Activated naive CD4-positive, alpha-beta T cell treated with anti-CD3 and anti-CD28 coated beads, Interleukin-2, amount 10 ng/mL, durations not matched to agents 7 days and 5 days (primary cell): ENCODE results near the gene CRYM.
A peak's percentile ranks its signal among the peaks of the same experiment; 100 is the strongest.
"Not testable (repeated sequence)": the region's sequence is repeated elsewhere in the genome, so short reads cannot be mapped to it uniquely, and the experiment has no call there.

Experiments used
- CTCF ChIA-PET: fragments of 350-600 bp; sonication (Branson Sonifier 250); formaldehyde crosslinking; loops from one replicate; lab custom pipeline; 2021; ENCODE audit warnings: antibody characterized with exemption; lab: Charles Lee
- DNase-seq: peaks from one replicate; pipeline ENCODE4 v3.0.0-alpha.2; 2020
- H3K27ac Mint-ChIP-seq: one replicate; pipeline ENCODE4 v1.8.0; 2021; ENCODE audit warnings: mild to moderate bottlenecking, moderate library complexity, mixed read lengths
- H3K27me3 Mint-ChIP-seq: one replicate; pipeline ENCODE4 v1.8.0; 2021; ENCODE audit warnings: mild to moderate bottlenecking, mixed read lengths
- H3K36me3 Mint-ChIP-seq: one replicate; pipeline ENCODE4 v1.8.0; 2021; ENCODE audit warnings: mixed read lengths
- H3K4me1 Mint-ChIP-seq: one replicate; pipeline ENCODE4 v1.8.0; 2021; ENCODE audit warnings: mixed read lengths
- H3K4me3 Mint-ChIP-seq: one replicate; pipeline ENCODE4 v1.8.0; 2021; ENCODE audit warnings: mild to moderate bottlenecking, moderate library complexity, mixed read lengths
- H3K9me3 Mint-ChIP-seq: one replicate; pipeline ENCODE4 v1.8.0; 2021; ENCODE audit warnings: mixed read lengths

CRYM gene

DNA sequence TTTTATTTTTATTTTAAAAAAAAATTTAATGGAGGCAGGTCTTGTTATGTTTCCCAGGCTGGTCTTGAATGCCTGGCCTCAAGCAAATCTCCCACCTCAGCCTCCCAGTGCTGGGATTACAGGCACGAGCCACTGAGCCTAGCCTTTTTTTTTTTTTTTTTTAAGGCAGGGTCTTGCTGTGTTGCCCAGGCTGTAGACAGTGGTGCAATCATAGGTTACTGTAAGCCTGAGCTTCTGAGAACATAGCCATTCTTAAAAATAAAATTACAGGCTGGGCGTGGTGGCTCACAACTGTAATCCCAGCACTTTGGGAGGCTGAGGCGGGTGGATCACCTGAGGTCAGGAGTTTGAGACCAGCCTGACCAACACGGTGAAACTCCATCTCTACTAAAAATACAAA is 29.9 kb downstream of the CRYM start:
- H3K4me1 Mint-ChIP-seq, H3K9me3 Mint-ChIP-seq, DNase-seq, CTCF ChIA-PET, H3K27ac Mint-ChIP-seq, H3K36me3 Mint-ChIP-seq, H3K4me3 Mint-ChIP-seq: not testable (repeated sequence)
- peaks cover 53% of the 10 kb centered on the region for H3K27me3 Mint-ChIP-seq

DNA sequence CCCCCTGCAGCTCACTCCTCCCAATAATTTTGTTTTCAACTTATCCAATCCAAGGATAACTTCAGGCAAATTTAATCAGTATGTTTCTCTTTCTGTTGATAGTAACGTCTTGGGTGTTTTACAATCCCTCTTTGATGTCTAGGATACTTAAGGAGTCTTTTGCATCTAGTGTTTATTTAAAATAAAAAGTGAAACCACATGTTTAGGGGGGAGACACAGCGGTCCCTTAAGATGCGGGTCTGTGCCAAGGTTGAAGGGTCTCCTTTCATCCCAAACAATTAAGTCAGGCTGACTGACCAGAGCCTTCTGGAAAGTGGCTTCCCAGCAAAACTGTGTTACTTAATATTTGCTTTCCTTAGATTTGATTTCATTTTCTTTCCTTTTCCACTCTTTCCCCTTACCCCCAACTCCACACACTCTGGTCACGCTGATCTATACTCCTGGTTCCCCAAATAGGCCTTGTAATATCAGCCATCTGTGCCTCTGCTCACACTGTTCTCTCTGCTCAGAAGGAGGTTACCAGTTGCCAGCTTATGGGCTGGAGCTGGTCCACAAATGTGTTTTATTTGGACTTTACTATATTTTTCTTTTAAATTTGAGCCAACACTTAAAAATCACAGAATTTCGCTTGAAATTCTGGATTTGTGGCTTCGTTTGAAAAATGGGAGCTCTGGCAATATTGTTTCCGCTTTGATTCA is 33.4 kb downstream of the CRYM start:
- Mint-ChIP-seq H3K27ac (no peak overlapping the region), H3K4me3 (no peak overlapping the region), H3K9me3 (no peaks in the 10 kb centered on the region), H3K36me3 (no peaks in the 10 kb centered on the region), H3K4me1 (no peaks in the 10 kb centered on the region), H3K27me3 (peaks cover 39% of the 10 kb centered on the region)
- CTCF ChIA-PET: no interaction called here
- DNase-seq: no peak

DNA sequence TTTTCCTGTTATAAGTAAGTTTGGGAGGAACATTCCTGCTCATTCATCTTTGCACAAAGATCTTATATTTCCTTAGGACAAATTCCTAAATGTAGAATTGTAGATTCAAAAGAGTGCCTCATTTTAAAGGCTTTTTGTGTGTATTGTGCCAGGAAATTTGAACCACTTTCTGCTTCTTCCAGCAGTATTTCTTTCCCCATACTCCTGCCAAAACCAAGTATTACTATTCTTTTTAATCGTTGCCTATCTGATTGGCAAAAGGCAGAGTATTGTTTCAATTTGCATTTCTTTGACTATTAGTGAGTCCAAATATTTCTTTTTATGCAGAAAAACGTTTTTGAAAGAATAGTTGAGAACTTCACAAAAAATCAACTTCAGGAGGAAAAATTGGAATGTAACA is 35.3 kb downstream of the CRYM start:
- CTCF ChIA-PET: no interaction called here
- Mint-ChIP-seq H3K36me3 (no peaks in the 10 kb centered on the region), H3K9me3 (no peaks in the 10 kb centered on the region), H3K27me3 (peaks cover 29% of the 10 kb centered on the region), H3K4me3 (no peak overlapping the region), H3K4me1 (no peaks in the 10 kb centered on the region), H3K27ac (no peak overlapping the region)
- DNase-seq: no peak

DNA sequence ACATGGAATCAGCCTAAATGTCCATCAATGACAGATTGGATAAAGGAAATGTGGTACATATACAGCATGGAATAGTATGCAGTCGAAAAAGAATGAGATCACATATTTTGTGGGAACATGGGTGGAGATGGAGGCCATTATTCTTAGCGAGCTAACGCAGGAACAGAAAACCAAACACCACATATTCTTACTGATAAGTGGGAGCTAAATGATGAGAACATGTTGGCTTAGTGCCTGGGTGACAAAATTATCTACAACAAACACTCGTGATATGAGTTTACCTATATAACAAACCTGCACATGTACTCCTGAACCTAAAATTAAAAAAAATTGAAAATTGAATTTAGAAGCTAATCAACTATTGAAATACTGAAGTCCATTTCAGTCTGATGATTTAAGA is 38.4 kb downstream of the CRYM start:
- no peaks in the 10 kb centered on the region for H3K36me3 Mint-ChIP-seq
- no peaks in the 10 kb centered on the region for H3K4me1 Mint-ChIP-seq
- no peak for DNase-seq
- CTCF ChIA-PET: no interaction called here
- no peaks in the 10 kb centered on the region for H3K9me3 Mint-ChIP-seq
- no peak overlapping the region for H3K27ac Mint-ChIP-seq
- peaks cover 28% of the 10 kb centered on the region for H3K27me3 Mint-ChIP-seq
- no peak overlapping the region for H3K4me3 Mint-ChIP-seq

DNA sequence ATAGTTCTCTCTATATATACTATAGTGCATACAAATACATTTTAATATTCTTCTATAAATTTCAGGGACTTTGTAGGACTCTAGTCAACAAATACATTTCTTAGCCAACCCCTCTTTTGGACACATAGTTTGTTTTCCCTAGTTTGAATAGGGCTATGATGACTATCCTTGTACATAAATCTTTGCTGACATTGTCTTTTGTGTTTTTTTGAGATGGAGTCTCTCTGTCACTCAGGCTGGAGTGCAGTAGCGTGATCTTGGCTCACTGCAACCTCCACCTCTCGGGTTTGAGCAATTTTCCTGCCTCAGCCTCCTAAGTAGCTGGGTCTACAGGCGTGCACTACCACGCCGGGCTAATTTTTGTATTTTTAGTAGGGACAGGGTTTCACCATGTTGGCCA is 41.3 kb downstream of the CRYM start:
- peaks cover 21% of the 10 kb centered on the region for H3K27me3 Mint-ChIP-seq
- no peaks in the 10 kb centered on the region for H3K9me3 Mint-ChIP-seq
- H3K36me3 Mint-ChIP-seq: no peaks in the 10 kb centered on the region
- H3K27ac Mint-ChIP-seq: no peak overlapping the region
- CTCF ChIA-PET: no interaction called here
- no peak for DNase-seq
- H3K4me1 Mint-ChIP-seq: no peaks in the 10 kb centered on the region
- no peak overlapping the region for H3K4me3 Mint-ChIP-seq

DNA sequence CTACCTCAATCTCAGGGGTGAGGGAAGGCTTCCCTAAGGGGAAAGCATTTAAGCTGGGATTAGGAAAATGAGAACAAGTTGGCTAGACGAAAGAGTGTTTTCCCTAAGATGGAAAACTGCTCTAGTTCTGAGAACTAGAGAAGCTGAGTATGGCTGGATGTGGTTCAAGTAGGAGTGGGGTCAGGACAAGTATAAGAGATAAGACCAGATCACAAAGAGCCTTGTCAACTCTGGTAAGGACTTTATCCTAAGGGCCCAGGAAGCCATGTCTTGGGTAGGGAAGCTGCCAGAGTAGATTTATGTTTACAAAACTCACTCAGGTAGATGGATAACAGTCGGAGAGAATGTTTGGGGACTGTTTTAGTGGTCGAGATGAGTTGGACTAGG is 42.9 kb downstream of the CRYM start:
- DNase-seq: no peak
- H3K27ac Mint-ChIP-seq: no peak overlapping the region
- no peaks in the 10 kb centered on the region for H3K36me3 Mint-ChIP-seq
- CTCF ChIA-PET: no interaction called here
- no peaks in the 10 kb centered on the region for H3K4me1 Mint-ChIP-seq
- peaks cover 27% of the 10 kb centered on the region for H3K27me3 Mint-ChIP-seq
- H3K4me3 Mint-ChIP-seq: no peak overlapping the region
- no peaks in the 10 kb centered on the region for H3K9me3 Mint-ChIP-seq

DNA sequence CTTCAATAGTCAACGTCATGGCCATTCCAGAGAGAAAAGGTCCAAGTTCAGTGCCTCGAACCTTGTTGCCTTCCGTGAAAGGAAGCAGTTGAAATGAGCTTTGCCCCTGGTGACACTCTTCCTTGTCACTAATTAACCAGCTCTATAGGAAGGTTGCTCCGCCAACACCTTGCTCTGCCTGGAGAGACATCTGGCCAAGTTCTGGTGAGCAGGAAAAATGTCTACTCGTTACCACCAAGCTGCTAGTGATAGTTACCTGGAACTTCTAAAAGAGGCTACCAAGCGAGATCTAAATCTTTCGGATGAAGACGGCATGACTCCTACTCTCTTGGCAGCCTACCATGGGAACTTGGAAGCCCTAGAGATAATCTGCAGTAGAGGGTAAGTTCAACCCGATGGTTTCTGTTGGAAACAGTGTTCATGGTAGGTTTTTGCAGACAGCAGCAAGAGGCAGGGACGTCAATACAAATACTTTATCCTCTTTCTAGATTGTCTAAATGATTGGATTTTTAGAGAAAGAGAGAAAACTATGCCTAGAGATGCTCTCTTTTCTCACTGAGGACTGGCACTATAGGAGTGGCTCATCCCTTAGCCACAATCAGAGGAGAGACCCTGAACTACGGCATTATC is 44.5 kb downstream of the CRYM start, which contains the start of gene ANKS4B:
TSS of gene ANKS4B (plus strand) at position 179 of the 630 bp plus-strand sequence. CDS start at position 218, 39 bp downstream.
- no peak within 1 kb of the TSS for H3K27ac Mint-ChIP-seq
- CTCF ChIA-PET: interaction anchor here (0.6 kb wide), 1 partner anchor 1452 kb away, joined by 3 read pairs; no protein-coding TSS in a partner anchor
- DNase-seq: no peak
- H3K36me3 Mint-ChIP-seq: no peaks in the 10 kb centered on the region
- no peaks in the 10 kb centered on the region for H3K9me3 Mint-ChIP-seq
- no peak within 1 kb of the TSS for H3K4me3 Mint-ChIP-seq
- no peaks in the 10 kb centered on the region for H3K4me1 Mint-ChIP-seq
- peaks cover 32% of the 10 kb centered on the region for H3K27me3 Mint-ChIP-seq

DNA sequence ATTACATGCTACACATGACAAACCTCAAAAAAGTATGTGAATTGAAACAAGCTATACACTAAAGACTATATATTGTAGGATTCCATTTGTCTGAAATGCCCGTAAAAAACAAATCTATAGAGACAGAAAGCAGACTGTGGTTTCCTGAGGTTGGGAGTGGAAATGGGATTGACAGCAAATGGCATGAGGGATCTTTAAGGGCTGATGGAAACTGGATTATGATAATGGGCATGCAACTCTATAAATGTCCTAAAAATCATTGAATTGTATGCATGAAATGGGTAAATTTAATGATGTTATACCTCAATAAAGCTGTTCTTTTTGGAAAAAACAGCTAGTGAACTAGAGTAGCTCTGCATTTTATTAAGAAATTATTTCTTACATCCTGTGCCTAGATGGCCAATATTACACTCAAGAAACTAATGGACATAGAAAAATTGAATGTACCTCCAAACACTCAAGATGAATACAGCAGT is 45.0 kb downstream of the CRYM start:
- Mint-ChIP-seq H3K4me1 (no peaks in the 10 kb centered on the region), H3K27me3 (peaks cover 38% of the 10 kb centered on the region), H3K4me3 (no peak overlapping the region), H3K36me3 (no peaks in the 10 kb centered on the region), H3K9me3 (no peaks in the 10 kb centered on the region), H3K27ac (no peak overlapping the region)
- no peak for DNase-seq
- CTCF ChIA-PET: interaction anchor here (0.6 kb wide), 1 partner anchor 1453 kb away, joined by 3 read pairs; no protein-coding TSS in a partner anchor

DNA sequence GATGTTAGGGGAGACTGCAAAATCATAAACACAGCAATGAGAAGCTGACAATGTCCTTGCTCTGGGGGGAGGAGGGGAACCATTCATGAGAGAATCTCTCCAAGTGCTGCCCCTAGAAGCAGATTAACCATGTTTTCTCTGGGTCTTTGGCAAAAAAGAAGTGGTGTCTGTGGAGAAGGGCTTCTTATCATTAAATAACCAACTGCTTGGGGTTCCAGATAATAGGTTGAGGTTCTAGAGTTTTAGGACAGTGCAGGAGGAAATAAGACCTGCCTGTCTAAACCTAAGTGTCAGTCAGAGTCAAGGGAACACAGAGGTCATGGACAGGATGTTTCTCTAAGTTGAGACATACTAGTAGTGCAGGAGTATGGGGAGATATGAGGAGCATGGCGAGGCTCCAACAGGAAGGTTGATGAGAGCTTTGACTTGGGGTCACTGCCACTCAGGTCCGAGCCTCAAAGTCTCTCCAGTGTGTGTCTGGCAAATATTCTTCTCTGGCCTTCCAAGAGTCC is 49.7 kb downstream of the CRYM start:
- DNase-seq: no peak
- H3K27me3 Mint-ChIP-seq: peaks cover 26% of the 10 kb centered on the region
- H3K4me3 Mint-ChIP-seq: no peak overlapping the region
- CTCF ChIA-PET: interaction anchor here (0.7 kb wide), 1 partner anchor 9 kb away, joined by 3 read pairs; no protein-coding TSS in a partner anchor
- H3K4me1 Mint-ChIP-seq: peaks cover 21% of the 10 kb centered on the region
- H3K9me3 Mint-ChIP-seq: no peaks in the 10 kb centered on the region
- no peaks in the 10 kb centered on the region for H3K36me3 Mint-ChIP-seq
- no peak overlapping the region for H3K27ac Mint-ChIP-seq

DNA sequence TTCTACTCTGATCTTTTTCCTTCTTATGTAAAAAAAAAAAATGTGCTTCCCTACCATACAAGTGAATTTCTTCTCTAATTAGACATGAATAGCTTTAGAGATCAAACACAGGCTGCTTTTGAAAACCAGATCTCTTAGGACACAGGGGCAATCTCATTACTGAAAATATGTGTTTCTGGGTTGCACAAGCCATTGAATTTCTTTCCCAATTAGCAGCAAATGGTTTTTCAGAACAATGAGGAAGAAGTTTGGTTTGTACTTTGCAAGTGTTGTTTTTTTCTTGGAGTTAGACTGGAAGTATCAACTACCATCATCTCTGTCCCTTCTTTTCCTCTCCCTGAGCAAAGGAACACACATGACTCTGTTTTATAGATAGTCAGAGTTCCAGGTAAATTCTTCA is 50.2 kb downstream of the CRYM start:
- no peak for DNase-seq
- Mint-ChIP-seq H3K9me3 (no peaks in the 10 kb centered on the region), H3K36me3 (no peaks in the 10 kb centered on the region), H3K4me3 (no peak overlapping the region), H3K4me1 (peaks cover 22% of the 10 kb centered on the region), H3K27ac (no peak overlapping the region), H3K27me3 (peaks cover 25% of the 10 kb centered on the region)
- CTCF ChIA-PET: interaction anchor here (0.7 kb wide), 1 partner anchor 9 kb away, joined by 3 read pairs; no protein-coding TSS in a partner anchor

DNA sequence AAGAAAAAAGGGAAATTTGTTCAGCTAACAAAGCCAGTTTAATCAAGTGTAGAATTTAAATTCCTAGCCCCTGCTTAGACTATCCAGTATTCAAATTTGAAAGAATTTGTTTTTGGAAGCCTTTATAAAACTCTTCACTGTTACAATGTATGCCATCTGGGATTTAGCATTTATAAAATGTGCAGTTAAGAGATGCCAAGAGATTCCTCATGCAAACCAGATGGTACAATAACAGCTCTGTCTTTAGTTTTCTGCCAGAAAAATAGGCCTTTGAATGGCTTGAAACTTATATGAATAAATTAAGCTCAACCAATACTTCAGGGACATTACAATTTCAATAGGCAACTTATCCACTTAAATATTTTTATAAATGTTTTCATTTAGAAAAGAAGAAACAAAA is 51.3 kb downstream of the CRYM start:
- Mint-ChIP-seq H3K9me3 (no peaks in the 10 kb centered on the region), H3K4me1 (peaks cover 23% of the 10 kb centered on the region), H3K27me3 (peaks cover 30% of the 10 kb centered on the region), H3K27ac (no peak overlapping the region), H3K4me3 (no peak overlapping the region), H3K36me3 (no peaks in the 10 kb centered on the region)
- no peak for DNase-seq
- CTCF ChIA-PET: no interaction called here

DNA sequence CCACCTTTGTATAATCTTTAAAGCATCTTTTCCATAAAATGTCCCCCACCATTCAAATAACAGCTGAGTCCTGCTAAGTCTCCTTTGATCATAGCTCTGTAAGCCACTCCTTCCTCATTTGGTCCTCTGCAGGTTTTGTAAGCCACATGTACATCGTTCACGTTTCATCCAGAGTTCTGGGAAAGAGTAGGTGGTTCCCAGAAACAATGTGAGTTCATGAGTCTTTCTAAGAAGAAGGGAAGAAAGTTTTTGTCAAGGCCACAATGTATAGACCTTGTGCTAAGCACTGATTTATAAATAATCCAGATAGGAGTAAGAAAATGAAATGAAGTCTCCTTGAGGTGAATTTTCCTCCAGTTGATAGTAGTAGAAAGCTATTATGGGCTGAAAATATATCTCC is 53.3 kb downstream of the CRYM start:
- H3K9me3 Mint-ChIP-seq: no peaks in the 10 kb centered on the region
- peaks cover 23% of the 10 kb centered on the region for H3K4me1 Mint-ChIP-seq
- peak; percentile 29 for DNase-seq
- no peaks in the 10 kb centered on the region for H3K36me3 Mint-ChIP-seq
- peaks cover 24% of the 10 kb centered on the region for H3K27me3 Mint-ChIP-seq
- no peak overlapping the region for H3K27ac Mint-ChIP-seq
- H3K4me3 Mint-ChIP-seq: no peak overlapping the region
- CTCF ChIA-PET: no interaction called here

DNA sequence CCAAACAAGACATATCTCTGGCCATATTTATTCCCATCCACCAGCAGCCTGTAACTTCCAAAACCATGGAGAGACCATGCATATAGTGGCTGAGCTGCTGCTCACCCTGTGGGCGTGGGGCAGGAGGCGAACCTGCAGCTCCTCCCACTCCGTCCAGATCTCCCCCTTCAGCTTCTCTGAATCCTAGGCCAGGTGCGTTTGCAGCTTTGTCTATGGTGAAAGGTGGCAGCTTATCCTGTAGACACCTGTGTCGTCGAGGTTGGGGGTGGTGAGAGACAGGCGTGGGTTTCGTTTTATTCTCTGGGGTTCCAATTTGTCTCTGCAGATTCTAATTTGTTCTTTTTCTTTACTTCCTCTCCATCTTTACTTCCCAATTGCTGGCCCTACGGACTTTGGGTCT is 54.3 kb downstream of the CRYM start:
- H3K27me3 Mint-ChIP-seq: peaks cover 27% of the 10 kb centered on the region
- peaks cover 23% of the 10 kb centered on the region for H3K4me1 Mint-ChIP-seq
- H3K27ac Mint-ChIP-seq: no peak overlapping the region
- H3K9me3 Mint-ChIP-seq: no peaks in the 10 kb centered on the region
- no peaks in the 10 kb centered on the region for H3K36me3 Mint-ChIP-seq
- DNase-seq: no peak
- CTCF ChIA-PET: no interaction called here
- no peak overlapping the region for H3K4me3 Mint-ChIP-seq

DNA sequence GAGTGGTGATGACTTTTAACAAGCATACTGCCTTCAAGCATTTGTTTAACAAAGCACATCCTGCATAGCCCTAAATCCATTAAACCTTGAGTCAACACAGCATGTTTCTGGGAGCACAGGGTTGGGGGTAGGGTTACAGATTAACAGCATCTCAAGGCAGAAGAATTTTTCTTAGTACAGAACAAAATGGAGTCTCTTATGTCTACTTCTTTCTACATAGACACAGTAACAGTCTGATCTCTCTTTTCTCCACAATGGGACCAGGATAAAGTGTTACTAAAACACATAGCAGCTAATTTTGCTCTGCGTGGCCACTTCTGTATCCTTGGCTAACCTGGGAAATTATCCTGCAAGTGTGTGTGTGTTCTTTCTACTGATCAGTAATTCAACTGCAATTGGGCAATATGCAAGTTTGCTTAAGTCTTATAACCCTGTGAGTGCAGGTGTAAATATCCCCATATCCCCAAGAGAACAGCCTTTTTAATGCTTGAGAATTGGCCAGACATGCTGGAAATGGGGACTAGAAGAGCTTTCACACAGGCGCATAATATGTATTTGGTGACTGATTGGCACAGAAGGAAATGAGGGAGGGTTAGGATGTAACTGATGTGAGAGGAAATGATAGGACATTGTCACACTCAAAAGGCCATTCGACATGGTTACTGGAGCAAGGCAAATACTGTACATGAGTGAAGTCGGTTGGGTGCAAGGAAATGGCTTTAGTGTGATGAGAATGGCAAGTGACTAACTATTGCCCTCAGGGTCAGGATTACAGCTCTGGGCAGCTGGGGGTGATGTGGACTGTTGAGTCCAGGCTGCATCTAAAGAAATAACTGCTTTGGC is 55.4 kb downstream of the CRYM start:
- no peaks in the 10 kb centered on the region for H3K36me3 Mint-ChIP-seq
- no peaks in the 10 kb centered on the region for H3K9me3 Mint-ChIP-seq
- DNase-seq: no peak
- no peak overlapping the region for H3K27ac Mint-ChIP-seq
- CTCF ChIA-PET: no interaction called here
- peaks cover 25% of the 10 kb centered on the region for H3K27me3 Mint-ChIP-seq
- H3K4me3 Mint-ChIP-seq: no peak overlapping the region
- peaks cover 23% of the 10 kb centered on the region for H3K4me1 Mint-ChIP-seq
